H9 (cell line): Measurements from ENCODE around the gene PRMT5. TPM values are rescaled to one million over a fixed set of nuclear protein-coding genes. Genes with fewer than 3 reads are reported as not detected.
A peak's percentile ranks its signal among the peaks of the same experiment; 100 is the strongest.

Experiments used
- DNase-seq: peaks from one replicate; pipeline ENCODE4 v3.0.0-alpha.2; 2017
- H2AFZ ChIP-seq: one replicate; pipeline ENCODE4 v1.6.1; 2013; ENCODE audit warnings: mild to moderate bottlenecking, low read length, control low read depth, moderate library complexity
- H2AK5ac ChIP-seq: 2 replicates; pipeline ENCODE4 v1.6.1; 2013; ENCODE audit warnings: low read length, control low read depth, mixed read lengths; ENCODE audit not compliant: insufficient read length
- H2BK120ac ChIP-seq: one replicate; pipeline ENCODE4 v1.6.1; 2013; ENCODE audit warnings: low read depth, mild to moderate bottlenecking, low read length, control low read depth, inconsistent platforms; ENCODE audit not compliant: poor library complexity, severe bottlenecking
- H2BK12ac ChIP-seq: 2 replicates; pipeline ENCODE4 v1.6.1; 2013; ENCODE audit warnings: low read length, control low read depth, mixed read lengths, low read depth; ENCODE audit not compliant: insufficient read length
- H2BK15ac ChIP-seq: 2 replicates; pipeline ENCODE4 v1.6.1; 2013; ENCODE audit warnings: low read depth, low read length, control low read depth
- H2BK20ac ChIP-seq: one replicate; pipeline ENCODE4 v1.6.1; 2013; ENCODE audit warnings: low read depth, mild to moderate bottlenecking, low read length, control low read depth, inconsistent platforms; ENCODE audit not compliant: poor library complexity, severe bottlenecking
- H2BK5ac ChIP-seq: 2 replicates; pipeline ENCODE4 v1.6.1; 2013; ENCODE audit warnings: low read length, control low read depth, mixed read lengths; ENCODE audit not compliant: insufficient read length
- H3K14ac ChIP-seq: 2 replicates; pipeline ENCODE4 v1.6.1; 2013; ENCODE audit warnings: low read length, control low read depth; ENCODE audit not compliant: insufficient read depth
- H3K18ac ChIP-seq: 2 replicates; pipeline ENCODE4 v1.6.1; 2013; ENCODE audit warnings: low read depth, mild to moderate bottlenecking, mixed read lengths, low read length, control low read depth; ENCODE audit not compliant: insufficient read length
- H3K23ac ChIP-seq: 2 replicates; pipeline ENCODE4 v1.6.1; 2013; ENCODE audit warnings: low read length, control low read depth, mixed read lengths, low read depth; ENCODE audit not compliant: insufficient read length
- H3K23me2 ChIP-seq: 2 replicates; pipeline ENCODE4 v1.6.1; 2013; ENCODE audit warnings: low read depth, mild to moderate bottlenecking, mixed read lengths, low read length, control low read depth; ENCODE audit not compliant: insufficient read length, poor library complexity, severe bottlenecking
- H3K27ac ChIP-seq: 2 replicates; pipeline ENCODE4 v1.5.1; 2013; ENCODE audit warnings: low read length, control low read depth, mixed read lengths, low read depth; ENCODE audit not compliant: insufficient read length
- H3K27me3 ChIP-seq: 2 replicates; pipeline ENCODE4 v1.6.1; 2013; ENCODE audit warnings: low read length, control low read depth, inconsistent platforms; ENCODE audit not compliant: insufficient read depth
- H3K4ac ChIP-seq: 2 replicates; pipeline ENCODE4 v1.6.1; 2013; ENCODE audit warnings: low read depth, mild to moderate bottlenecking, control low read depth, inconsistent platforms, low read length, moderate library complexity
- H3K4me1 ChIP-seq: 2 replicates; pipeline ENCODE4 v1.6.1; 2013; ENCODE audit warnings: low read length, control low read depth, inconsistent platforms; ENCODE audit not compliant: insufficient read depth
- H3K4me2 ChIP-seq: 2 replicates; pipeline ENCODE4 v1.6.1; 2013; ENCODE audit warnings: low read length, control low read depth, mixed read lengths; ENCODE audit not compliant: insufficient read length, insufficient read depth
- H3K56ac ChIP-seq: 2 replicates; pipeline ENCODE4 v1.6.1; 2013; ENCODE audit warnings: low read depth, mild to moderate bottlenecking, mixed read lengths, low read length, control low read depth; ENCODE audit not compliant: insufficient read length
- H3K79me1 ChIP-seq: 2 replicates; pipeline ENCODE4 v1.6.1; 2013; ENCODE audit warnings: low read depth, mild to moderate bottlenecking, moderate library complexity, low read length, control low read depth, inconsistent platforms; ENCODE audit not compliant: insufficient read depth, poor library complexity, severe bottlenecking
- H3K79me2 ChIP-seq: 2 replicates; pipeline ENCODE4 v1.6.1; 2013; ENCODE audit warnings: low read length, control low read depth, inconsistent platforms; ENCODE audit not compliant: insufficient read depth
- H3K9ac ChIP-seq: 2 replicates; pipeline ENCODE4 v1.6.1; 2013; ENCODE audit warnings: low read length, control low read depth, mixed read lengths; ENCODE audit not compliant: insufficient read length; ENCODE audit errors: extremely low read depth
- H3K9me3 ChIP-seq: one replicate; pipeline ENCODE4 v1.6.1; 2013; ENCODE audit warnings: low read depth, low read length, inconsistent platforms; ENCODE audit not compliant: control insufficient read depth
- H3T11ph ChIP-seq: one replicate; pipeline ENCODE4 v1.6.1; 2013; ENCODE audit warnings: mild to moderate bottlenecking, low read length, control low read depth, inconsistent platforms
- H4K20me1 ChIP-seq: one replicate; pipeline ENCODE4 v1.6.1; 2013; ENCODE audit not compliant: control insufficient read depth, insufficient read length, insufficient read depth
- H4K5ac ChIP-seq: 2 replicates; pipeline ENCODE4 v1.6.1; 2013; ENCODE audit warnings: low read depth, mild to moderate bottlenecking, mixed read lengths, low read length, control low read depth; ENCODE audit not compliant: insufficient read length
- H4K8ac ChIP-seq: replicated peaks from 2 replicates; pipeline ENCODE4 v1.6.1; 2013; ENCODE audit warnings: low read length, control low read depth, mixed read lengths, low read depth; ENCODE audit not compliant: insufficient read length
- H4K91ac ChIP-seq: 2 replicates; pipeline ENCODE4 v1.6.1; 2013; ENCODE audit warnings: low read depth, mild to moderate bottlenecking, moderate library complexity, mixed read lengths, low read length, control low read depth; ENCODE audit not compliant: insufficient read length
- H3K27ac Mint-ChIP-seq, 3 experiments: 2 replicates in 2 of 3; 3 replicates in 1 of 3; pipeline ENCODE4 v1.8.0; 2020 to 2021; ENCODE audit warnings: mixed read lengths in 3 of 3, mild to moderate bottlenecking in 1 of 3, moderate library complexity in 1 of 3
- H3K27me3 Mint-ChIP-seq: 2 replicates; pipeline ENCODE4 v1.8.0; 2021; ENCODE audit warnings: low read depth, mild to moderate bottlenecking, moderate library complexity, mixed read lengths
- H3K36me3 Mint-ChIP-seq, 3 experiments: 2 replicates in 2 of 3; 3 replicates in 1 of 3; pipeline ENCODE4 v1.8.0; 2020 to 2021; ENCODE audit warnings: low read depth in 3 of 3, mixed read lengths in 3 of 3; ENCODE audit not compliant: insufficient read depth in 1 of 3
- H3K4me1 Mint-ChIP-seq, 2 experiments: 2 replicates each; pipeline ENCODE4 v1.8.0; 2020; ENCODE audit warnings: mixed read lengths in 2 of 2
- H3K4me3 Mint-ChIP-seq, 2 experiments: 2 replicates in 1 of 2; 3 replicates in 1 of 2; pipeline ENCODE4 v1.8.0; 2020 to 2021; ENCODE audit warnings: mild to moderate bottlenecking in 2 of 2, mixed read lengths in 2 of 2, moderate library complexity in 1 of 2
- H3K9me3 Mint-ChIP-seq, 2 experiments: 2 replicates in 1 of 2; 3 replicates in 1 of 2; pipeline ENCODE4 v1.8.0; 2020; ENCODE audit warnings: mild to moderate bottlenecking in 2 of 2, mixed read lengths in 2 of 2, moderate library complexity in 1 of 2
- CTCF ChIP-seq: fragments of 200-600 bp; sonication (generic); conservative IDR thresholded peaks from 3 replicates; pipeline ENCODE4 v1.8.0; 2021; ENCODE audit warnings: antibody characterized with exemption, mild to moderate bottlenecking
- WGBS: extraction: QIAGEN DNeasy Blood & Tissue Kit; methylation state at CpG from one replicate; pipeline ENCODE4 v1.1.7; 2013; ENCODE audit warnings: missing lambda C conversion rate, low lambda C conversion rate, mixed read lengths; ENCODE audit not compliant: insufficient read length; ENCODE audit errors: extremely low coverage; 5-methylcytosine and 5-hydroxymethylcytosine counted together
- total RNA-seq: library from RNA; stranded (reverse); gene quantifications from 2 replicates; pipeline ENCODE4 v1.2.1, GENCODE V29; 2021

The PRMT5 gene
- total RNA-seq, 1 experiment from 2014 or later, result 141 TPM

- Mint-ChIP-seq H3K4me1 (peaks cover 39 to 50% of the 10 kb centered on the region in 2 experiments), H3K9me3 (no peaks in the 10 kb centered on the region), H3K36me3 (peaks cover 30 to 84% (median 80%) of the 10 kb centered on the region in 3 experiments; a peak in 6 of 7 replicates), H3K4me3 (no peak overlapping the region), H3K27me3 (no peaks in the 10 kb centered on the region; the same call in none of the 2 replicates), H3K27ac (peak overlapping the region in 1 of 3 experiments; percentile 79; a peak in 2 of 7 replicates)
- no CpG with 5 or more reads among the region's 9 CpGs for WGBS
- no peak overlapping the region for H2AK5ac ChIP-seq
- H3K4me2 ChIP-seq, result no peak overlapping the region
- no peak overlapping the region for H3K27ac ChIP-seq
- no peaks in the 10 kb centered on the region for H4K20me1 ChIP-seq
- no peaks in the 10 kb centered on the region for H3K27me3 ChIP-seq
- no peak for TF ChIP-seq CTCF
- no peak overlapping the region for H4K91ac ChIP-seq
- H3K23ac ChIP-seq, result no peak overlapping the region
- H3K79me2 ChIP-seq, result no peaks in the 10 kb centered on the region
- H3K9me3 ChIP-seq, result no peaks in the 10 kb centered on the region
- H3K14ac ChIP-seq, result no peak overlapping the region
- no peak overlapping the region for H3K56ac ChIP-seq
- H2BK20ac ChIP-seq, result no peak overlapping the region
- no peaks in the 10 kb centered on the region for H3K23me2 ChIP-seq
- H3T11ph ChIP-seq, result no peak overlapping the region
- no peak overlapping the region for H4K8ac ChIP-seq
- H3K9ac ChIP-seq, result no peak overlapping the region
- no peak overlapping the region for H3K18ac ChIP-seq
- no peak for DNase-seq
- no peak overlapping the region for H2BK120ac ChIP-seq
- no peak overlapping the region for H3K4ac ChIP-seq
- no peak overlapping the region for H2BK5ac ChIP-seq
- H2BK15ac ChIP-seq, result no peak overlapping the region
- peaks cover 20% of the 10 kb centered on the region for H3K4me1 ChIP-seq
- H4K5ac ChIP-seq, result no peak overlapping the region
- no peak overlapping the region for H2BK12ac ChIP-seq
- no peaks in the 10 kb centered on the region for H3K79me1 ChIP-seq
- H2AFZ ChIP-seq, result no peak overlapping the region
Measured at GRCh38 chr14:22974530-22975313, 45.5 kb upstream of the PRMT5 start.
